A549 (cell line): ENCODE data around the gene TKTL1. TPM values are rescaled to one million over a fixed set of nuclear protein-coding genes. Genes with fewer than 3 reads are reported as not detected.

Source experiments
- ATAC-seq, 2 experiments: fragments of 200-7000 bp in 1 of 2; fragments of >200 bp in 1 of 2; cut with Nextera tagmentation in 1 of 2; cut with Tn5 transposase in 1 of 2; 3 replicates each; pipeline versions ENCODE4 v1.8.0 to v1.9.1; 2018 to 2020; ENCODE audit warnings: mild to moderate bottlenecking in 1 of 2, moderate library complexity in 1 of 2
- CTCF ChIA-PET: fragments of 300-600 bp; sonication (Branson Sonifier 250); formaldehyde crosslinking; extraction: SDS; loops from one replicate; lab custom pipeline; 2021; ENCODE audit warnings: antibody characterized with exemption, inconsistent platforms; lab: Yijun Ruan, JAX
- POLR2A ChIA-PET: fragments of 350-600 bp; formaldehyde crosslinking; extraction: SDS; loops from one replicate; lab custom pipeline; 2021; ENCODE audit warnings: antibody characterized with exemption, inconsistent platforms; lab: Yijun Ruan, JAX
- DNase-seq, 2 experiments: peaks; one replicate each; pipeline versions ENCODE4 v3.0.0 to v3.0.0-alpha.2; 2011 to 2016; ENCODE audit warnings: low read depth in 1 of 2, low spot score in 1 of 2
- FAIRE-seq: peaks from 2 replicates; lab custom pipeline; 2011; peaks lifted over from hg19 to GRCh38; lab: Jason Lieb, UNC
- H3K27ac ChIP-seq, 2 experiments: fragments of >200 bp; sonication (Bioruptor Twin); formaldehyde crosslinking; 3 replicates each; pipeline ENCODE4 v1.5.1; 2016 to 2017
- H3K4me1 ChIP-seq: fragments of >200 bp; sonication (Bioruptor Twin); formaldehyde crosslinking; 3 replicates; pipeline ENCODE4 v1.6.1; 2016
- H3K4me2 ChIP-seq: fragments of >200 bp; sonication (Bioruptor Twin); formaldehyde crosslinking; 3 replicates; pipeline ENCODE4 v1.6.1; 2016
- H3K4me3 ChIP-seq: fragments of >200 bp; sonication (Bioruptor Twin); formaldehyde crosslinking; 3 replicates; pipeline ENCODE4 v1.5.1; 2016
- H3K9me3 ChIP-seq: fragments of >200 bp; sonication (Bioruptor Twin); formaldehyde crosslinking; 3 replicates; pipeline ENCODE4 v1.6.1; 2016
- CEBPB ChIP-seq, 2 experiments: fragments of >200 bp in 1 of 2; sonication (Bioruptor Twin) in 1 of 2; formaldehyde crosslinking in 1 of 2; IDR thresholded peaks; 2 replicates each; pipeline ENCODE4 v1.6.1; 2012 to 2016
- CHD4 ChIP-seq: fragments of 200-600 bp; sonication (generic); IDR thresholded peaks from 2 replicates; pipeline ENCODE4 v1.6.1; 2016; ENCODE audit warnings: antibody characterized with exemption, mild to moderate bottlenecking, borderline replicate concordance
- FOSL2 ChIP-seq, 2 experiments: fragments of 450-650 bp in 1 of 2; fragments of >200 bp in 1 of 2; sonication (Bioruptor Twin) in 1 of 2; formaldehyde crosslinking; IDR thresholded peaks; 2 replicates each; pipeline versions ENCODE4 v1.5.0 to v1.6.1; 2016 to 2020; ENCODE audit warnings: mild to moderate bottlenecking in 1 of 2, moderate library complexity in 1 of 2
- GATA3 ChIP-seq: IDR thresholded peaks from 2 replicates; pipeline ENCODE4 v1.6.1; 2012; ENCODE audit warnings: borderline replicate concordance
- HDAC2 ChIP-seq: fragments of 200-600 bp; sonication (generic); IDR thresholded peaks from 2 replicates; pipeline ENCODE4 v1.6.1; 2016
- HEYL ChIP-seq: fragments of 250-450 bp; sonication (Bioruptor Pico); IDR thresholded peaks from 2 replicates; pipeline ENCODE4 v1.8.0; 2021; ENCODE audit warnings: mild to moderate bottlenecking, moderate library complexity
- HOXA7 ChIP-seq: fragments of 250-450 bp; sonication (Bioruptor Pico); IDR thresholded peaks from 2 replicates; pipeline ENCODE4 v1.5.0; 2020; ENCODE audit warnings: mild to moderate bottlenecking, moderate library complexity
- HOXB13 ChIP-seq: fragments of 250-450 bp; sonication (Bioruptor Pico); IDR thresholded peaks from 2 replicates; pipeline ENCODE4 v1.5.0; 2020; ENCODE audit warnings: low read depth, mild to moderate bottlenecking, moderate library complexity
- JUNB ChIP-seq: fragments of >200 bp; sonication (Bioruptor Twin); formaldehyde crosslinking; IDR thresholded peaks from 2 replicates; pipeline ENCODE4 v1.6.1; 2016
- KDM5A ChIP-seq: fragments of 200-600 bp; sonication (generic); IDR thresholded peaks from 2 replicates; pipeline ENCODE4 v1.6.1; 2016; ENCODE audit warnings: antibody characterized with exemption, mild to moderate bottlenecking
- MAFK ChIP-seq: fragments of 450-650 bp; IDR thresholded peaks from 2 replicates; pipeline ENCODE4 v1.6.1; 2014; ENCODE audit not compliant: partially characterized antibody
- MYC ChIP-seq: IDR thresholded peaks from 2 replicates; pipeline ENCODE4 v1.6.1; 2012; ENCODE audit warnings: mild to moderate bottlenecking, inconsistent platforms, low read length, improper control_type of control experiment, borderline replicate concordance
- RAD21 ChIP-seq, 2 experiments: fragments of >200 bp in 1 of 2; sonication (Bioruptor Twin) in 1 of 2; formaldehyde crosslinking in 1 of 2; IDR thresholded peaks in 1 of 2; conservative IDR thresholded peaks in 1 of 2; 2 replicates in 1 of 2; 3 replicates in 1 of 2; pipeline ENCODE4 v1.6.1; 2012 to 2018; ENCODE audit warnings: inconsistent platforms in 1 of 2
- RARB ChIP-seq: fragments of 250-450 bp; sonication (Bioruptor Pico); IDR thresholded peaks from 2 replicates; pipeline ENCODE4 v1.8.0; 2021; ENCODE audit warnings: mild to moderate bottlenecking, moderate library complexity
- RFX5 ChIP-seq: fragments of 450-650 bp; IDR thresholded peaks from 2 replicates; pipeline ENCODE4 v1.7.1; 2014; ENCODE audit warnings: antibody characterized with exemption, mild to moderate bottlenecking, moderate library complexity
- RNF2 ChIP-seq: fragments of 200-600 bp; sonication (generic); IDR thresholded peaks from 2 replicates; pipeline ENCODE4 v1.6.1; 2016; ENCODE audit warnings: low read depth, mild to moderate bottlenecking, antibody characterized with exemption, moderate library complexity, borderline replicate concordance
- TP53 ChIP-seq: fragments of 250-450 bp; sonication (Bioruptor Pico); IDR thresholded peaks from 2 replicates; pipeline ENCODE4 v1.5.0; 2021; ENCODE audit warnings: mild to moderate bottlenecking, moderate library complexity
- ZFP36 ChIP-seq: fragments of 450-650 bp; IDR thresholded peaks from 2 replicates; pipeline ENCODE4 v1.6.1; 2014; ENCODE audit warnings: borderline replicate concordance; ENCODE audit not compliant: partially characterized antibody
- WGBS: methylation state at CpG from one replicate; pipeline ENCODE4 v1.1.6; 2017; ENCODE audit errors: missing lambda C conversion rate; 5-methylcytosine and 5-hydroxymethylcytosine counted together
- polyA plus RNA-seq, 4 experiments: library from polyadenylated mRNA; depleted of rRNA in 3 of 4; stranded (reverse); fragments of >200 nt; fragmentation: RNase III in 1 of 4; extraction: RNeasy Plus Mini Kit Qiagen cat#74134 plus additional on column Dnase treatment in 1 of 4; gene quantifications; 2 replicates in 3 of 4; 3 replicates in 1 of 4; pipeline ENCODE4 v1.2.3, GENCODE V29; 2011 to 2017
- TF ChIP-seq, protein P1 (sequence below): fragments of 200-600 bp; sonication (generic); IDR thresholded peaks from 2 replicates; pipeline ENCODE4 v1.6.1; 2016; ENCODE audit warnings: antibody characterized with exemption, mild to moderate bottlenecking, moderate library complexity
- TF ChIP-seq, protein P2 (sequence below): IDR thresholded peaks from 2 replicates; pipeline ENCODE4 v1.6.1; 2012
- TF ChIP-seq, protein P3 (sequence below): fragments of 250-450 bp; sonication (Bioruptor Pico); IDR thresholded peaks from 2 replicates; pipeline ENCODE4 v1.5.0; 2020; ENCODE audit warnings: low read depth, mild to moderate bottlenecking, moderate library complexity

The TKTL1 gene
- polyA plus RNA-seq, 2 of the 4 experiments (the other 2 are of a cell fraction), result 0.14 TPM; not detected in 1

DNA sequence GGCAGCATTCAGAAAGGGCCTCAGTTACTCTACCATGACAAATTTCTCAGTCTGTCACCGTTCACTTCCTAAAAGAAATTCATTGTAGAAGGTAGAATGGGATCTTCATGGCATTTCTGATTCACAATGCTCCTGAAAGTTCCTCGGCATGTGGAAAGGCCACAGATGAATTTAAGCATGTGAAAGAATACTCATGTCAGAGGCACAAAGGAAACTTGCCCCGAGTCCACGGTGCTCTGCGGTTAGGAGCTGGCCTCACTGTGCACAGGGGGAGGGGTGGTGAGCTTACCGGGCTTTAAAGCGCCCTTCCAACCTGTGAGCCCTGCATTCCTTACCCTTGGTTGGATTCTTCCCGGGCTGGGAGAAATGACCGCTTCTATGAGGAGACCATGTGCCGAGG, 9.3 kb downstream of the TKTL1 start (continued):
- TF ChIP-seq MYC, result no peak

DNA sequence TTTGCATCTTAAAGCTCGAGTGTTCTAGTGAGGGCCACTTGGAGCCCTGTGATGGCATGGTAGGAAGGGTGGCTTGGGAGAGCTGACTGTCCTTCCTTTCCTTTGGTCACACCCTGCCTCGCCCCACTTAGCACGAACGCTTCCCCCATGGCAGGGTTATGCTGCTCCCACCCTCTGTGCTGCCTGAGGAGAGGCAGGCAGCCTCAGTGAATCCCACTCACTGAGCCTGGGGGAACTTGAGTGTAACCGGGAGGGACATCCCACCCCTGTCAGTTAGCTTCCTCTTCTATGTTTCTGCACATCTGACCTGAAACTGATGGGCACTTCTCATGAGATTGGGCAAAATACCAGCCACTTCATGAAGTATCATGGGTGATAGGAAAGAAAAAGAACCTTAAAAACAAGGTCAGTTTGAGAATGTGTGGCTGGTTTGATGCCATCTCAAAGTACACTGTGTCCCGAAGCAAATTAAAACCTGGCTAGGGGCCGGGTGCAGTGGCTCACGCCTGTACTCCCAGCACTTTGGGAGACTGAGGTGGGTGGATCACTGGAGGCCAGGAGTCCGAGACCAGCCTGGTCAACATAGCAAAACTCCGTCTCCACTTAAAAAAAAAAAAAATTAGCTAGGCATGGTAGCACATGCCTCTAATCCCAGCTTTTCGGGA, 10.1 kb downstream of the TKTL1 start:
- Histone ChIP-seq H3K9me3 (no peaks in the 10 kb centered on the region), H3K4me1 (no peaks in the 10 kb centered on the region), H3K27ac (no peak overlapping the region), H3K4me2 (no peak overlapping the region), H3K4me3 (no peak overlapping the region)
- ChIA-PET CTCF (interaction anchor here (1.0 to 5.6 kb wide), 2 partner anchors 11 to 246 kb away, joined by 5 to 30 read pairs; no protein-coding TSS in a partner anchor), POLR2A (no interaction called here)
- TF ChIP-seq MAFK (no peak), HOXB13 (CRISPR knock-in tag) (no peak), RAD21 (conservative IDR thresholded peaks at IDR 0.05 in 1 of 2, IDR thresholded peaks at IDR 0.05 in 1 of 2) (no peak), RNF2 (no peak), RARB (CRISPR knock-in tag) (no peak), CHD4 (no peak), HDAC2 (no peak), CEBPB (IDR thresholded peaks at IDR 0.05) (no peak), JUNB (no peak), HEYL (CRISPR knock-in tag) (no peak), RFX5 (no peak)
- TF ChIP-seq, protein P1, sequence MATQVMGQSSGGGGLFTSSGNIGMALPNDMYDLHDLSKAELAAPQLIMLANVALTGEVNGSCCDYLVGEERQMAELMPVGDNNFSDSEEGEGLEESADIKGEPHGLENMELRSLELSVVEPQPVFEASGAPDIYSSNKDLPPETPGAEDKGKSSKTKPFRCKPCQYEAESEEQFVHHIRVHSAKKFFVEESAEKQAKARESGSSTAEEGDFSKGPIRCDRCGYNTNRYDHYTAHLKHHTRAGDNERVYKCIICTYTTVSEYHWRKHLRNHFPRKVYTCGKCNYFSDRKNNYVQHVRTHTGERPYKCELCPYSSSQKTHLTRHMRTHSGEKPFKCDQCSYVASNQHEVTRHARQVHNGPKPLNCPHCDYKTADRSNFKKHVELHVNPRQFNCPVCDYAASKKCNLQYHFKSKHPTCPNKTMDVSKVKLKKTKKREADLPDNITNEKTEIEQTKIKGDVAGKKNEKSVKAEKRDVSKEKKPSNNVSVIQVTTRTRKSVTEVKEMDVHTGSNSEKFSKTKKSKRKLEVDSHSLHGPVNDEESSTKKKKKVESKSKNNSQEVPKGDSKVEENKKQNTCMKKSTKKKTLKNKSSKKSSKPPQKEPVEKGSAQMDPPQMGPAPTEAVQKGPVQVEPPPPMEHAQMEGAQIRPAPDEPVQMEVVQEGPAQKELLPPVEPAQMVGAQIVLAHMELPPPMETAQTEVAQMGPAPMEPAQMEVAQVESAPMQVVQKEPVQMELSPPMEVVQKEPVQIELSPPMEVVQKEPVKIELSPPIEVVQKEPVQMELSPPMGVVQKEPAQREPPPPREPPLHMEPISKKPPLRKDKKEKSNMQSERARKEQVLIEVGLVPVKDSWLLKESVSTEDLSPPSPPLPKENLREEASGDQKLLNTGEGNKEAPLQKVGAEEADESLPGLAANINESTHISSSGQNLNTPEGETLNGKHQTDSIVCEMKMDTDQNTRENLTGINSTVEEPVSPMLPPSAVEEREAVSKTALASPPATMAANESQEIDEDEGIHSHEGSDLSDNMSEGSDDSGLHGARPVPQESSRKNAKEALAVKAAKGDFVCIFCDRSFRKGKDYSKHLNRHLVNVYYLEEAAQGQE, result no peak
- peak; percentile 70 for FAIRE-seq
- no peak for DNase-seq
- 81% methylated on average over 10 of the region's 11 CpGs for WGBS
- ATAC-seq, result no peak

DNA sequence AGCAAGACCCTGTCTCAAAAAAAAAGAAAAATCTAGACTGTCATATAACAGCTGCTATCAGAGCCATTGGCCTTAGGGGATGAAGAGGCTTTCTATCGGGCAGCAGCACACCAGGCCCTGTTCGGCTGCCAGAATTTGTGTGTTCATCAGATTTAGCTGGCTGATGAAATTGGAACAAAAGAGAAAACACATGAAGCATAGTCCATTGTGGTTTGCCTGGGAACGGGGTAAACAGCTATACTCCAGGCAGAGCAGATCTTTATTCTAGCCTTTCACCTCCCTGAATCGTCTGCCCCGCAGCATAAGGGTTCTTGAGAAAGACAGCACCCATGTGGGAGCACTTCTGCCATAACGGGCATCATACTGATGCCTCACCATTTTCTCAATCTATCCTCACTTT, 11.6 kb downstream of the TKTL1 start:
- 43% methylated on average over 6 of the region's 6 CpGs for WGBS
- CTCF ChIA-PET, result interaction anchor here (1.2 to 5.6 kb wide), 7 partner anchors 9 to 295 kb away, joined by 3 to 31 read pairs (median 4); partner anchors contain the start of gene TKTL1
- Histone ChIP-seq H3K4me3 (no peak overlapping the region), H3K27ac (no peak overlapping the region), H3K4me2 (no peak overlapping the region), H3K9me3 (no peaks in the 10 kb centered on the region), H3K4me1 (no peaks in the 10 kb centered on the region)
- POLR2A ChIA-PET, result no interaction called here
- DNase-seq (no peak), FAIRE-seq (no peak), ATAC-seq (no peak)
- no peak for TF ChIP-seq RARB (CRISPR knock-in tag)
- TF ChIP-seq ZFP36, result no peak
- no peak for TF ChIP-seq FOSL2 (IDR thresholded peaks at IDR 0.05)
- no peak for TF ChIP-seq FOSL2 (CRISPR knock-in tag; IDR thresholded peaks at IDR 0.05)
- no peak for TF ChIP-seq HOXA7 (CRISPR knock-in tag)
- TF ChIP-seq, protein P2, sequence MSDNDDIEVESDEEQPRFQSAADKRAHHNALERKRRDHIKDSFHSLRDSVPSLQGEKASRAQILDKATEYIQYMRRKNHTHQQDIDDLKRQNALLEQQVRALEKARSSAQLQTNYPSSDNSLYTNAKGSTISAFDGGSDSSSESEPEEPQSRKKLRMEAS, result no peak
- TF ChIP-seq, protein P3, sequence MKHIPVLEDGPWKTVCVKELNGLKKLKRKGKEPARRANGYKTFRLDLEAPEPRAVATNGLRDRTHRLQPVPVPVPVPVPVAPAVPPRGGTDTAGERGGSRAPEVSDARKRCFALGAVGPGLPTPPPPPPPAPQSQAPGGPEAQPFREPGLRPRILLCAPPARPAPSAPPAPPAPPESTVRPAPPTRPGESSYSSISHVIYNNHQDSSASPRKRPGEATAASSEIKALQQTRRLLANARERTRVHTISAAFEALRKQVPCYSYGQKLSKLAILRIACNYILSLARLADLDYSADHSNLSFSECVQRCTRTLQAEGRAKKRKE (CRISPR knock-in tag), result no peak
- TF ChIP-seq CEBPB (IDR thresholded peaks at IDR 0.05), result no peak
- no peak for TF ChIP-seq KDM5A
- TF ChIP-seq TP53 (CRISPR knock-in tag), result no peak
- TF ChIP-seq GATA3, result no peak
